G401.6 (cell line): ENCODE results near the gene AXIN2.

Experiments
- FAIRE-seq: peaks from 2 replicates; lab custom pipeline; 2012; peaks lifted over from hg19 to GRCh38; lab: Jason Lieb, UNC

Gene AXIN2

DNA sequence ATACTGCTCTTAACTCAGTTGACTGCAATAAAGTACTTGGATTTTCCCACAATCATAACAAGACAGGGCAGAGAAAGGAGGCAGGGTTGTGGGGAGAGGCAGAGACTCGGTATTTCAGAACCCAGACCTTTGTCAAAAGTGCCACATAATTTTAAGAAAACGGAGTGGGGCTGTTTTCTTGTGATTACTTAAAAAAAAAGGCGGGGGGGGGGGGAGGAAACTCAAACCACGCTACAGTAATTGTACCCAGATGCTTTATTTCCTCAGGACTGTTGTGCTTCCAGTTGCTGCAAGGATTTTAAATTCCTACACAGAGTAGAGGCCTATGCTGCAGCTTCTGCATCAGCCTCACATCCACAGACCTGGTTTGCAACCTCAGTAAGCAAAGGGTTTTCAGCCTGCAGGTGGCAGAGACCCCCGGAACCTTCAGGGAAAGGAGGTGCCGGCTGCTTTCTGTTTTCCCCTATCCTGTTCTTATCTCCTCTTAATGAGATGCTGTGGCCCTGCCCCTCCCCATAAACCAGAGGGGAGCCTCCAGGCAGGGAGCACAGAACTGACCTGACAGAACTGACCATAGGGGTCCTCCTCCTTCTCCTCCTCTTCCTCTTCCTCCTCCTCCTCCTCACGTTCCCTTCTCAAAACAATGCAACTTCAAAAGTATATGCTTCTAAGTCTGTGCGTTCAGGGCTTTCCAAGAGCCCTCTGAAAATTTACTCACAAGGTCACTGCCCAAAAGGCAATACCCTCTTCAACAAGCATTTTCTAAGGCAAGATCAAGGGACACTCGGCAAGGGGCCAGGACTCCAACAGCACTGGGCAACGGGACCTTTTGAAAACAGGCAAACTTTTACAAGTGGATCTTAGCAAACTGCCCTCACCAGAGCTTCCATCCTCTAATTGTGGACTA lies 7.5 kb downstream of the AXIN2 start:
- no peak for FAIRE-seq

DNA sequence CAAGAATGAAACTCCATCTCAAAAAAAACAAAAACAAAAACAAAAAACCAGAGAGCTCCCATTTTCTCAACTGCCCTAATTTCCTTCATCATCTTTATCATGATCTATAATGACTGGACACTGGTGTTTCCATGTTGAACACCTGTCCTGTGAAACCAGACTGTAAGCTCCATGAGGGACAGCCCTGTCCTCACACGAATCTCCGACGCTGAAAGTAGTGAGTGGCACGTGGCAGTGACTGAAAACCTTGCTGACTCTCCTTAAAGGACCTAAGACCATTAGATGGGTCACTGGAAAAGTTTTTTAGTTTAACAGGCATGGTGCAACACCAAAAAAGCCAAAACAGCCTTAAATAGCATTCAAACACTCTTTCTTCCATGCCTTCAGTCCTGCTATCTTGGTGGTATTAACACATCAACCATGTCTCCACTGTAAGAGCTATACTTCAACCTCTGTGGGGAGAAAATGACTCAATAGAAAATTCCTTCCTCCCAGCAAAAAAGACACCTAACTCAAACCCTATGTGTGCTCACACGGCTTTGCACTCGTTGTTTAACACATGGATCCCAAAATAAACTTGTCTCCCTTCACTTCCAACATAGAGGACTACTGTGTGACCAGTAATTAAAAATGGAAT lies 8.3 kb downstream of the AXIN2 start:
- no peak for FAIRE-seq

DNA sequence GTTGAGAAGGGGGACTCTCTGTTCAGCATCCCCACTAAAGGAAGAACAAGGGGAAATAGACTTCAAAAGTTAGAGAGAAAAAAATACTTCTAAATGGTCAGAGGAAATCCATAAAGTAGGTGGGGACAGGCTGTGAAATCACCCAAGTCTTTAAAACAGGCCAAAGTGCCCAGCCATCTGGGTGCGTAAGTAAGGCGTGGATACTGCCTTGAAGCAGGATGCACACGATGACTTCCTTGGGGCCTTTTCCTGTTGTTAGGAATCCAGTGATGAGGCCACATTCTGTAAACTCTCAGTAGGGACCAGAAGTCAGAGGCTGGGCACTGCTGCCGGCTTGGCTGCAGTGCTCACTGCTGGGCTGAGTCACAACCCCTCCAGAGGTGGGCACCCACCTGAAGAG lies 9.2 kb downstream of the AXIN2 start:
- FAIRE-seq, result no peak

DNA sequence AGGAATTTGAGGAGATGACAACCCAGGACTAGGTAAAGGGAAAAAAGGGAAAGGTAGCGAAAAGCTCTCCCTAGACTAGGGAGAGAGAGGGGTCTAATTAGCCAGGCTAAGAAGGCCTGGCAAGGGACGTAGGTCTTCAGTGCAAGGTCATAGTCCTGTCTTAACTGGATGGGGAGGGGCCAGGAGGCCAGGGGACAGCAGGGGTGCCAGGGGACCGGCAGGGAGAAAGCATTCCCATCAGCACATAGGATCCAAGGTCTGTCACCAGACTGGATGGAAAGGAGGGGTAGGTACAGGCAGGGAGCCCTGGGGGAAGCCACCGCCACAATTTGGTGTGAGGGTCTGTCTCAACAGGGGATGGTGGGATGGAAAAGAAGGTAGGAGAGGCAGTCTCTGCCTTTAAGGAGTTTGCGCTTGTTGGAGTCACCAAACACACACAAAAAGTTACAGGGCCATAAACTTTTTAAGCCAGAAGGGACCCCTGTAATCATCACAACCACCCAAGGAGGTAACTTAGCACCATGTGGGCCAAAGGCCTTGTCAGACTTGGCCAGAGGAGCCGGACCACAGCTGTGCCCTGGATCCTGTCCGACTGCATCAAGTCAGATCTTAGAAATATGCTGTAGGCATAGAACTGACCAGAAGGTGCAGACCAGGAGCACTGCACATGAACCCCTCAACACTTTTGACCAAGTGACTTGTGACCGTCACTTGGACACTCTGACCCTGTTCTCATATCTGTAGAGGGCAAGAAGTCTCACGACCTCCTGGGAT lies 10.0 kb downstream of the AXIN2 start:
- no peak for FAIRE-seq

DNA sequence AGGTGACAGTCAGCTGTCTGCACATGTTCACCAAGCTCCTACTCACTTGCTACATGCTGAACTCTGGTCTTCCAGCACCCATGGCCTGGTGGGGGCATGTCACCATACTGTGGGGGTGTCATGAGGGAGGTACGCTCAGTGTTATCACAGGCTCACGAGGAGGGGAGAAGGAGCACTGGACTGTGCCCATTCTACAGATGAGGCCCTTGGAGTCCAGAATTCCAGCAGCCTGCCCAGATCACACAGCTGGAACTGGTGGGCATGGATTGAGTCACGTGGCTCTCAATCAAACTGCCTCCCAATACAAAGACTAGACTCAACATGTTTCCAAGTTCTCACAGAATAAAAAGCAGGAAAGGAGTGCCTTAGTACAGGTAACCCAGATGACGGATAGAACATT lies 10.7 kb downstream of the AXIN2 start:
- no peak for FAIRE-seq

DNA sequence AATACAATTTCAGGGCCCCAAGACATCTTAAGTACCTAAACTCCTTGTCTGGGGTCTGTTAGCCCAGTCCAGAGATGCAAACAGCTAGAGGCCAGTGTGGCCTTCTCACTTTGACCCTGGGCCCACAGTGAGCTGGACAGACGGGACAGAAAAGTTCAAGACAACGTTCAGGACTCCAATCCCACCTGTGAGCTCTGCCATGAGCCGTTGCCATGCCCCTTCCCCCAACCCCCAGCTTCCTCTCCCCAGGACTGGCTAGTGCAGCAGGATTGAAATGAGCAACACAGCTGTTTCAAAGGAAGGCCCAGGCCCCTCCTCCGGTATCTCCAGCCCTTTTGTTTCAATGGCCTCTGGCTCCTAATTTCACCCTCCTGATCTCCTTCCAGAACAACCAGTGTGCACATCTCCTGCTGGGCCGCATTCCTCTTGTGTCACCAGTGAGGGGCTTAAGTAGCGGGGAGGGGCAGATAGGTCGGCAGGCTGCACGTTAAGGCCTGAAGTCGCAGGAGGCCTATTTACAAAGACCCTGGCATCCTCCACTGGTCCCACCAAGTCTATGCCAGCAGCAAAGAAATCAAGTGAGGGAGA lies 11.3 kb downstream of the AXIN2 start:
- FAIRE-seq, result no peak

DNA sequence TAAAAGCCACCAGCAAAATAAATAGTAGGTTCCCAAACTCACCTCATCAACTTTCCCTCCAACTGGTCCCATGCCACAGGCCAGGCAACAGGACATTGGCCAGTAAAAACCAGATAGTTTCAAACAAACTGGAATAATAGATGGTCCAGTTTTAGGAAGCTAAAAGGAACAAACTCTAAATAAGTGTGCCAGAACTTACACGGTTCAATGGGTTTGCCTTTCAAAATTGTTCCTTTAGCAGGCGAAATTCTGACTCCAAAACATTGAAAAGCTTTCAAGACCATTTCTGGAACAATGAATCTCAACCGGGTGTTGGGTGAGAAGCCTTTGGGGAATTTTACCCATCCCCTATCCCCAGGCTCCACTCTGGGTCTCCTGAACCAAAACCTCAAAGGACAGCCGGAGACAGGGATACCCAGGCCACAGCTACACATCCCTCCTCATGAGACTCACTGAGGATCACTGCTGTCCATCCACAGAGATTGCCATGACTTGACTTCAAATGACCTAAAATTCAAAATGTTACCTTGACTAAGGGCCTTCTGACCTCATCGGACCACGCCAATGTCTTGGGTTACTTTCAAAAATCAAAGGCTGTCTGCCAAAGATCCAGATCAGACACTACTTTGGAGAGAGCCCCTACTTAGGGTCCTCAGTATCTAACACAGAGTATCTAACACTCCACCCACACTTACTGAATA lies 13.0 kb downstream of the AXIN2 start:
- no peak for FAIRE-seq

DNA sequence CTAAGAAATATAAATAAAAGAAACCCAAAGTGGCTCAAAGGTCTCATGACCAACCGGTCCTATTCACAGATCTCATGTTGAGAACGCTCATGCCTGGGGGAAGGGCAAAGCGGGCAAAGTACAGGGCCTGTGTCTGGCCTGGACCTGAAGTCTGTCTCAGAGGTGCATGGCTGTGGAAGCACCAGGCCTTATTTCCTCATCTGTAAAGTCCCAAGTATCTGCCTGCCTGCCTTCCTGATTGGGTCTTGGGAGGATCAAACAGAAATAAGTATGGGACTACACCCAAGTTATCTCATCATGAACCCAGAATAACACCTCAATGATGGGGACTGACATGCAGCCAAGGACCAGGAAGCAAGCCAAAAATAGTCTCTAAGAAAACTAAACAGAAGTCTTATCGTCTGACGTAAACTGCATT lies 14.2 kb downstream of the AXIN2 start:
- no peak for FAIRE-seq

DNA sequence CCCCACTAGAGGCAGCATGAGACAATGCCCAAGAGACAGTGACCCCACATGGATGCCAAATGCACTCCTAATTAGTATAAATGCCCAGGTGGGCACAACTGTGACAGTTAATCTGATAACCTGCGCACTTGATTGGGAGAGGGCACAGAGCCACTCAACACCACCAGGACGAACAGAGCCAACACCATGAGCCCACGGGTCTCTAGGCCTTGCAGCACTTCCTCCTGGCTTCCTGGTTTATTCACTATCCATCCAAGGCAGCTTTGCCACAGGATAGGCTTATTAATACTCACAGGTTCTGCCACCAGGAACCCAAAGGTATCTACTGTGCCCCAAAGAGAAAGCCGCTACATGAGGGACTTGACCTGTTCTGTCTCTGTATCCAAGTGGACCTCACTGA lies 14.9 kb downstream of the AXIN2 start:
- FAIRE-seq, result no peak

DNA sequence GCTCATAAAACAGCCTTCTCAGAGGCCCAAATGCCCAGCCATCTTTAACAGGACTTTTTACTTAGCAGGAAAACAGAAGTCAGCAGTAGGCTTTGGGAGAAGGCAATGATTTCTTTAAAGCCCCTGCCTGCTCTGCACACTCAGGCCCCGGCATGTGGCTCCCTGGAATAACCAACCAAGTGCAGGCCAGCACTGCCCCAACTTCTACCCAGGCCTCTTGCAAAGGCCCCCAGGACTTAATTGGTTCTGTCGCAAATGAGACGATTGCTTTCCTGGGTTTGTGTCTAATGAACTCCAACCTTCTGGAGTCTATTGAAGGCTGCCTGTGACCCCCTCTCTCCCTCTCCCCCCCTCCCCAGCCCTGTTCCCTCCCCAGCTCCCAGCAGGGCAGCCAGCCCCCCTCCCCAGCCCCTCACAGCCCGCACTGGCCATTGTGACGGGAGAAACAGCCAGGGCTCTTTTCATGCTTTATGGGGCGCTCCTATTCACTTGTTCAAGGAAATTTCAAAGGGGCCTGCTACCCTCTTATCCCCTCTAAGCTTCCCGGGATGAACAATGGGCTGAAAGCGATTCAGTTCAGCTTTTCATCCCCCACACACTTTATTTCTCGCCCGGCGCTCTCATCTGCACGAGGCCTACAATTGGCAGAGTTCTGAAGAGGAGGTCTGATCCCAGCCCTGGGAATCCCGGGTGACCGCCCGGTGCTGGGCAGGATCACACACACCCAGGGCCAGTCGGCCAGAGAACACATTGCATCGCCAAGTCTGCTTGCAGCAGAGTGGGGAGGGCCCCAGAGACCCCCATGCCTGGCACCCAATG lies 15.5 kb downstream of the AXIN2 start:
- FAIRE-seq, result no peak

DNA sequence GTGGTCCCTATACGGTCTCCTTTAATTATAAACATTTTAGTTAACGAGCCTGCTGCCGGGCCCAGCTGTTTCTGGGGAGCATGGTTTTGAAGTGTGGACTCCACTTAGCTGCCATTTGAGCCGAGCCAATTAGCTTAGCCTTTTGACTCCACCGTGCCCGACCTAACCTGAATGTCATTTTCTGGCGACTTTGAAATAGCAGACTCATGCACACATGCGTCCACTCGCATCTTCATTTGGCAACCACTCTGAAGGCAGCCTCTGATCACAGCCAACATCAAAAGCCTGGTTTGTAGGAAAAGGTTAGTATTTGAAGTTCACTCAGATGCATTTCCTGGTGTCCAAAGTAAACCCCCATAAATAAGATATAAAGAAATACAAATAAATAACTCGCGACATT lies 16.8 kb downstream of the AXIN2 start:
- FAIRE-seq, result no peak

DNA sequence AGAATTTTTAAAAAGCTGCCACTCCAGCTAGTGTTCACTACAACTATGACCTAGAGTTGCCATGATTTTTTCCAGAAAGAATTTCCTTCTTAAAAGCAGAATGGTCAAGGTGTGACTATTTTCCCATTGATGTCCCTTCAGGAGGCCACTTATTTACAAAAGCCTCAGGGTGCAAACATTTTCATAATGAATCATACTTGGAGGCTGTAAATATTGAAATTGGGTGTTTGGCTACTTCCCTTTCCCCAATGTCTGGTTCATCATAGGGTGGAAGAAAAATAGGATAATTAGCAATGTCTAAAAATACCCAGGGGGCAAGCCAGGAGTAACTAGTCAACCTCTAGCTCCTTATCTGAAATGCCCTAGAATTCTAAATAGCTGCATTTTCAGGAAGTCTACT lies 18.8 kb downstream of the AXIN2 start:
- no peak for FAIRE-seq

DNA sequence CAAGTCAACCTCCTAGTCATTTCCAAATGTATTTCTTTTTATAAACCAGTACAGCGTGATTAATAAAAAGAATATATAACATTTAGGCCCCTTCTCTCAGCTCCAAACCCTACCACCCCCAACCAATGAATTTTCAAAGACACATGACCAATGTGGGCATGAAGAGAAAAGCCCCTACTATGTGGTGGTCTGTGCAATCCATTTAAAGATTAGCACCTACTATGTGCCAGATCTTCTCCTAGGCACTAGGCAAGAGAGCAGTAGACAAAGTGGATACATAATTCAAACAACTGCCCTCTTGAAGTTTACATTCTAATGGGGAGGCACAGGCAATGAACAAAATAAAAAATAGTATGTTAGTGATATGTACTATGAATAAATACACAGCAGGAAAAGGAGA lies 19.4 kb downstream of the AXIN2 start:
- FAIRE-seq, result no peak

DNA sequence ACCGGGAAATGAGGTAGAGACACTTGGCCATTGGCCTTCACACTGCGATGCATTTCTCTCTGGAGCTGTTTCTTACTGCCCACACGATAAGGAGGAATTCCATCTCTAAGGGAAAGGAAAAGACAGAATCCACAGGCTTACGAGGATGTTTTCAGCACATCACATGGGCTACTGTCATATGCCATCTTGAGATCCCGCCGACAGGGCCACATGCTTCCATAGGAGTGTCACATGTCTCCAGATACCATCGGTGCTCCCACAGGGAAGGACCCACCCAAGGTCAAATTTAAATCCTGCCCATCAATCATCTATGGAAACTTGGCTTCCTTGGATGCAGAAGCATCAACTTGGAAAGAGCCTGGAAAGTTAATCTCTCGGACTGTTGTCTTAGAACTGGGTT lies 20.0 kb downstream of the AXIN2 start:
- FAIRE-seq, result no peak

DNA sequence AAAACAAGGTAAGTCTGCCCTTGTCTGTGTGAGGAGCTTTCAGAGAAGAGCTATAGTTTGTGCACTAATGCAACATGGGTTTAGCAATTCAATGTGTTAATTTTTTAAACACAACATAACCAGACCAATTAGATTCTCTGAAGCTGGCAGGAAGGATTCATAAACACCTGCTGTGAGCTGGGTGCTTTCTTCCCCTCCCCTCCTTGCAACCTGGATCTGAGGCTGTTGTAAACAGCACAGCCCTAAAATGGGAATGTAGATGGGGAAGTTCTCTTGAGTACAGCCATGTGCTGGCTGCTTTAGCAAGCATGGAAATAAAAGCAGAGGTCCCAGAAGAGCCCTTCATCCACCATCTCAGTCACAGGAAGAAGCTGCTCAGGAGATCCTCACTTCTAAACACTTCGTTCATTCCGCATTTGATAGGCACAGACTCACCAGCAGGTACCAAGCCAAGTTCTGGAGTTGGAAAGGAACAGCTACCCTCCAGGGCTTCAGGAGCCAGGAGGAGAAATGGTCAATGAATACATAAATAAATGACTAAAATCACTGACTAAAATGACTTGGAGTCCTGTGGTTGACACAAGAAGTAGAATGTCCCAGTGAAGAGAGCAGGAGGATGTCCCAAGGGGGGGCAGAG lies 21.7 kb downstream of the AXIN2 start:
- FAIRE-seq, result no peak

DNA sequence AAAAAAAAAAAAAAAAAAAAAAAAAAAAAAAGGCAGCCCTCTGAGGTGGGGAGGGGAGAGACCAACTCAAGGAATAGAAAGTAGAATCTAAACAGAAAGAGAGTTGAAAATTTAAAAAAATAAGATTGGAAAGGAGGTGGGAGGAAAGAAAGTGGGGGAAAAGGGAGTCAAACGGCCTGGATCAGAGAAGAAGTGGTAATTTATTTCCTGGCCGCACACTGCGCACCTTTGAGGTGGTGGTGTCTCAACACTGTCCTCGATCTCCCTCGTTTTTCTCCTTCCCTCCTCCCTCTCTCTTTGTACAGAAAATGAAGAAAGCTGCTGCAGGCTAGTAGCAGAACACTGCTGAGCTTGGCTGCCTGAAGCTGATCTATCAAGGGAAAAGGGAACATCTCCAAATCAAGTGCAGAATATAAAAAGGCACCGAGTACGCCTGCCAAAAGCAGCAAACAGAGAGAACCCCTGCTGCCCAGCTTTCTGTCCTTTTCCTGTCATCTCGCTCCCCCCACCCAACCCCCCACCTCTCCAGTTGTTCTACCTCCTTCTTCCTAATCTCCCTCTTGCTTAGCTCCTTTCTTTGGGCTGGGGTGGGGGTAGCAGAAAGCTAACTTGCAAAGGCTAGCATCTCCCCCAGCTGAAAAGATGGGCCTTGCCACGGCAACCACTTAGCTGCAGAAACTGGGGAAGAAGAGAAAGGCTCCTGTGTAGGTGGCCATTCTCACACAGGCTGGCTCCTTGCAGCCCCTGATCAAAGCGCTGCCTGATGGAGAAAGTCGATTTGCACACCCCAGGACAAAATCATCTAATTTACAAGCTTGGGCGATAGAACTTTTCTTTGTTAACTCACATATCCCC lies 22.5 kb downstream of the AXIN2 start:
- no peak for FAIRE-seq

DNA sequence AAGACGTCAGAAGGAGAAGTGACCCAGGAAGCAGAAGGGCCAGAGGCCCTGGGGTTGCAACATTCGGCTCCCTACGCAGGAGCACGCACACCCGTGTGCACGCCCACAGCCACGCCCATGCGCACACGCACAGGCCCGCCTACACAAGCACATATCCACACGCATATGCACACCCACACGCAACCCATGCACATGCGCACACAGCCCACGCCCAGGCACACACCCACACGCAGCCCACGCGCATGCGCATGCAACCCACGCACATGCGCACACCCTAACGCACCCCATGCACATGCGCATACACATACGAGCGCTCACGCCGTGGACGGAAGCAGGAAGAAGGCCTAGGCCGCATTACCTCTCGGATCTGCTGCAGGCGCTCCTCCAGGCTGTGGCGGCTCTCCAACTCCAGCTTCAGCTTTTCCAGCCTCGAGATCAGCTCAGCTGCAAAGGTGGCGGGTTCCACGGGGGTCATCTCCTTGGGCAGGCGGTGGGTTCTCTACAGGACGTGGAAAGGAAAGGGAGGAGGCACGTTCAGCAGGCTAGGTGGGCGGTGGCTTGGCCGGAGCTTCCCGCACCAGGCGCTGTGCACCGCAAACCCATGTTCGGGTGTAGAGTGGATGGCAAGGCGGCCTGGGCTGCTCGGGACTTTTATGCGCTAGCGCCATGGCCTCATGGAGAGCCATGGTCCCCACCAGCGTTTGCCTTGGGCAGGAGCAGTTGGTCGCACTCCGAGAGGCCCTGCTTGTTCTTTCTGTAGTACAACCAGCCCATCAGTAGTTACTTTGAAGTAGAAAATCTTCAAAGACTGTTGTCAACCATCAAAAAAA lies 23.4 kb downstream of the AXIN2 start:
- FAIRE-seq, result no peak

DNA sequence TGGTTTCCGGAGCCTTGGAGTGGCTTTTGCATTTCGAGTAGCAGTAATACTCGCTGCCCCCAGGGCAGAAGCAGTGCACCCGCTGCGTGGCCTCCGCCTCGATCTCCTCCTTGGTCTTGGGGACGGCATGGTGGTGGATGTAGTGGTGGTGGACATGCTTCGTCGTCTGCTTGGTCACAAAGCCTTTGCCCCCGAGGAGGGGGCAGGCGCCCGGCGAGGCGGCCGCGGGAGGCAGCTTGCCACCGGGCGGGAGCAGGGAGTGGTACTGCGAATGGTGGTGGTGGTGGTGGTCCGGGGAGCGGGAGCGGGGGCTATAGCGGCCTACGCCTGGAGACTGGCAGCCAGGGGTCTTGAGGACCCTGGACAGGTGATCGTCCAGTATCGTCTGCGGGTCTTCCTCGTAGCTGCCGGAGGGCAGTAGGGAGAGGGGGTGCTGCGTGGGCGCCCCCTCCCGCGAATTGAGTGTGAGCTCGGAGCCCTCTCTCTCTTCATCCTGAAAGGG lies 24.1 kb downstream of the AXIN2 start:
- FAIRE-seq, result no peak
